Activated naive CD4-positive, alpha-beta T cell treated with anti-CD3 and anti-CD28 coated beads for 36 hours (primary cell): ENCODE measurements around the gene CFAP100. TPM values are rescaled to one million over a fixed set of nuclear protein-coding genes. Genes with fewer than 3 reads are reported as not detected.

Source experiments
- CTCF ChIA-PET: fragments of 350-600 bp; sonication (Branson Sonifier 250); formaldehyde crosslinking; loops from one replicate; lab custom pipeline; 2021; ENCODE audit warnings: antibody characterized with exemption; lab: Charles Lee
- DNase-seq: peaks from one replicate; pipeline ENCODE4 v3.0.0-alpha.2; 2020
- H3K27ac Mint-ChIP-seq: one replicate; pipeline ENCODE4 v1.8.0; 2021; ENCODE audit warnings: mild to moderate bottlenecking, mixed read lengths
- H3K27me3 Mint-ChIP-seq: one replicate; pipeline ENCODE4 v1.8.0; 2021; ENCODE audit warnings: low read depth, mixed read lengths
- H3K36me3 Mint-ChIP-seq: one replicate; pipeline ENCODE4 v1.8.0; 2021; ENCODE audit warnings: low read depth, mixed read lengths
- H3K4me1 Mint-ChIP-seq: one replicate; pipeline ENCODE4 v1.8.0; 2021; ENCODE audit warnings: low read depth, mixed read lengths
- H3K4me3 Mint-ChIP-seq: one replicate; pipeline ENCODE4 v1.8.0; 2021; ENCODE audit warnings: mild to moderate bottlenecking, moderate library complexity, mixed read lengths
- H3K9me3 Mint-ChIP-seq: one replicate; pipeline ENCODE4 v1.8.0; 2021; ENCODE audit warnings: mixed read lengths
- intact Hi-C: fragments of 100-400 bp; cut with micrococcal nuclease; formaldehyde crosslinking; loops from one replicate; pipeline ENCODE4 v1.15.1; 2023
- total RNA-seq, 2 experiments: library from RNA; stranded (reverse); gene quantifications; one replicate each; pipeline ENCODE4 v1.2.3, GENCODE V29; 2021

The CFAP100 gene
- total RNA-seq, 2 experiments from 2014 or later: not detected

- H3K27me3 Mint-ChIP-seq: peaks cover 14% of the 10 kb centered on the region
- intact Hi-C loops: no loop called here
- no peaks in the 10 kb centered on the region for H3K9me3 Mint-ChIP-seq
- H3K4me3 Mint-ChIP-seq: no peak overlapping the region
- no peaks in the 10 kb centered on the region for H3K36me3 Mint-ChIP-seq
- H3K4me1 Mint-ChIP-seq: no peaks in the 10 kb centered on the region
- CTCF ChIA-PET: no interaction called here
- no peak overlapping the region for H3K27ac Mint-ChIP-seq
- no peak for DNase-seq
Measured at GRCh38 chr3:126401611-126402160, 7.0 kb downstream of the CFAP100 start.

GRCh38 chr3:126402178-126402577, 7.5 kb downstream of the CFAP100 start:
- Mint-ChIP-seq H3K9me3 (no peaks in the 10 kb centered on the region), H3K36me3 (no peaks in the 10 kb centered on the region), H3K27ac (no peak overlapping the region), H3K27me3 (peaks cover 14% of the 10 kb centered on the region), H3K4me3 (no peak overlapping the region), H3K4me1 (no peaks in the 10 kb centered on the region)
- intact Hi-C loops: no loop called here
- no peak for DNase-seq
- CTCF ChIA-PET: interaction anchor here (0.8 kb wide), 1 partner anchor 24 kb away, joined by 3 read pairs; no protein-coding TSS in a partner anchor

- Mint-ChIP-seq H3K36me3 (no peaks in the 10 kb centered on the region), H3K27me3 (peaks cover 14% of the 10 kb centered on the region), H3K27ac (no peak overlapping the region), H3K9me3 (no peaks in the 10 kb centered on the region), H3K4me3 (no peak overlapping the region), H3K4me1 (no peaks in the 10 kb centered on the region)
- no peak for DNase-seq
- intact Hi-C loops: no loop called here
- CTCF ChIA-PET: interaction anchor here (0.8 kb wide), 1 partner anchor 24 kb away, joined by 3 read pairs; no protein-coding TSS in a partner anchor
Measured at GRCh38 chr3:126402666-126403302, 8.1 kb downstream of the CFAP100 start.

GRCh38 chr3:126406389-126407296, 11.9 kb downstream of the CFAP100 start:
- H3K4me1 Mint-ChIP-seq: no peaks in the 10 kb centered on the region

GRCh38 chr3:126407412-126408044, 12.8 kb downstream of the CFAP100 start:
- intact Hi-C loops: no loop called here
- peaks cover 33% of the 10 kb centered on the region for H3K27me3 Mint-ChIP-seq
- no peak overlapping the region for H3K4me3 Mint-ChIP-seq
- no peak overlapping the region for H3K27ac Mint-ChIP-seq
- no peak for DNase-seq
- CTCF ChIA-PET: no interaction called here
- H3K4me1 Mint-ChIP-seq: no peaks in the 10 kb centered on the region
- H3K36me3 Mint-ChIP-seq: peaks cover 1% of the 10 kb centered on the region
- no peaks in the 10 kb centered on the region for H3K9me3 Mint-ChIP-seq

More at GRCh38 chr3:126406389-126407296, 11.9 kb downstream of the CFAP100 start:
- Mint-ChIP-seq H3K27me3 (peaks cover 27% of the 10 kb centered on the region), H3K4me3 (no peak overlapping the region), H3K27ac (no peak overlapping the region), H3K9me3 (no peaks in the 10 kb centered on the region), H3K36me3 (peaks cover 1% of the 10 kb centered on the region)
- CTCF ChIA-PET: interaction anchor here (0.6 kb wide), 1 partner anchor 19 kb away, joined by 4 read pairs; no protein-coding TSS in a partner anchor
- intact Hi-C loops: no loop called here
- DNase-seq: no peak

- Mint-ChIP-seq H3K27me3 (peaks cover 35% of the 10 kb centered on the region), H3K4me3 (no peak overlapping the region), H3K27ac (no peak overlapping the region), H3K36me3 (peaks cover 1% of the 10 kb centered on the region), H3K9me3 (no peaks in the 10 kb centered on the region), H3K4me1 (no peaks in the 10 kb centered on the region)
- CTCF ChIA-PET: interaction anchor here (0.6 kb wide), 1 partner anchor 275 kb away, joined by 3 read pairs; no protein-coding TSS in a partner anchor
- intact Hi-C loops: no loop called here
- DNase-seq: no peak
Measured at GRCh38 chr3:126408099-126408498, 13.4 kb downstream of the CFAP100 start.

GRCh38 chr3:126412841-126413692, 18.4 kb downstream of the CFAP100 start:
- H3K36me3 Mint-ChIP-seq: peaks cover 1% of the 10 kb centered on the region
- no peaks in the 10 kb centered on the region for H3K9me3 Mint-ChIP-seq
- no peaks in the 10 kb centered on the region for H3K4me1 Mint-ChIP-seq
- H3K4me3 Mint-ChIP-seq: no peak overlapping the region
- no peak overlapping the region for H3K27ac Mint-ChIP-seq
- intact Hi-C loops: no loop called here
- H3K27me3 Mint-ChIP-seq: peaks cover 41% of the 10 kb centered on the region
- DNase-seq: no peak
- CTCF ChIA-PET: interaction anchor here (0.6 kb wide), 1 partner anchor 13 kb away, joined by 4 read pairs; no protein-coding TSS in a partner anchor

- Mint-ChIP-seq H3K36me3 (no peaks in the 10 kb centered on the region), H3K27me3 (peaks cover 35% of the 10 kb centered on the region), H3K4me1 (no peaks in the 10 kb centered on the region), H3K27ac (no peak overlapping the region), H3K4me3 (no peak overlapping the region), H3K9me3 (no peaks in the 10 kb centered on the region)
- intact Hi-C loops: no loop called here
- CTCF ChIA-PET: interaction anchor here (0.6 kb wide), 1 partner anchor 12 kb away, joined by 4 read pairs; no protein-coding TSS in a partner anchor
- DNase-seq: no peak
Measured at GRCh38 chr3:126413693-126414080, 19.0 kb downstream of the CFAP100 start.

GRCh38 chr3:126414406-126414805, 19.7 kb downstream of the CFAP100 start:
- intact Hi-C loops: no loop called here
- no peaks in the 10 kb centered on the region for H3K9me3 Mint-ChIP-seq
- no peaks in the 10 kb centered on the region for H3K4me1 Mint-ChIP-seq
- H3K36me3 Mint-ChIP-seq: no peaks in the 10 kb centered on the region
- CTCF ChIA-PET: no interaction called here
- DNase-seq: no peak
- no peak overlapping the region for H3K4me3 Mint-ChIP-seq
- no peak overlapping the region for H3K27ac Mint-ChIP-seq
- H3K27me3 Mint-ChIP-seq: peaks cover 32% of the 10 kb centered on the region

- Mint-ChIP-seq H3K36me3 (no peaks in the 10 kb centered on the region), H3K9me3 (no peaks in the 10 kb centered on the region), H3K4me3 (no peak overlapping the region), H3K27ac (no peak overlapping the region), H3K27me3 (peaks cover 32% of the 10 kb centered on the region), H3K4me1 (no peaks in the 10 kb centered on the region)
- CTCF ChIA-PET: interaction anchor here (0.5 kb wide), 1 partner anchor 1157 kb away, joined by 3 read pairs; no protein-coding TSS in a partner anchor
- intact Hi-C loops: no loop called here
- DNase-seq: no peak
Measured at GRCh38 chr3:126414961-126415660, 20.4 kb downstream of the CFAP100 start.
